Measurements from ENCODE around the gene NMB. TPM values are rescaled to one million over a fixed set of nuclear protein-coding genes. Genes with fewer than 3 reads are reported as not detected.

The NMB gene
- total RNA-seq, 1 donor from 2014 or later: 12.3 TPM

DNA sequence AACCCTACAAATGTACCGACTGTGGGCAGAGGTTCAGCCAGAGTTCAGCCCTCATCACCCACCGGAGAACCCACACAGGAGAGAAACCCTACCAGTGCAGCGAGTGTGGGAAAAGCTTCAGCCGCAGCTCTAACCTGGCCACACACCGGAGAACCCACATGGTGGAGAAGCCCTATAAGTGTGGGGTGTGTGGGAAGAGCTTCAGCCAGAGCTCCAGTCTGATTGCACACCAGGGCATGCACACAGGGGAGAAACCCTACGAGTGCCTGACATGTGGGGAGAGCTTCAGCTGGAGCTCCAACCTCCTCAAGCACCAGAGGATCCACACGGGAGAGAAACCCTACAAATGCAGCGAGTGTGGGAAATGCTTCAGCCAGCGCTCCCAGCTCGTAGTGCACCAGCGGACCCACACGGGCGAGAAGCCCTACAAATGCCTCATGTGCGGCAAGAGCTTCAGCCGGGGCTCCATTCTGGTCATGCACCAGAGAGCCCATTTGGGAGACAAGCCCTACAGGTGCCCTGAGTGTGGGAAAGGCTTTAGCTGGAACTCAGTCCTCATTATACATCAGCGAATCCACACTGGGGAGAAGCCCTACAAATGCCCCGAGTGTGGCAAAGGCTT lies 36.5 kb downstream of the NMB start:
- H3K27me3 ChIP-seq: no peaks in the 10 kb centered on the region
- H3K4me3 ChIP-seq: no peak overlapping the region
- intact Hi-C loops (cut with DNase I): no loop called here
- peaks cover 13% of the 10 kb centered on the region for H3K9me3 ChIP-seq
- H3K36me3 ChIP-seq: peaks cover 0 to 25% of the 10 kb centered on the region in 2 donors
- no peak for TF ChIP-seq POLR2AphosphoS5 (IDR thresholded peaks at IDR 0.05; ENCODE audit: insufficient read depth in 1 of 2, low read depth in 1 of 2)
- TF ChIP-seq, protein P1, sequence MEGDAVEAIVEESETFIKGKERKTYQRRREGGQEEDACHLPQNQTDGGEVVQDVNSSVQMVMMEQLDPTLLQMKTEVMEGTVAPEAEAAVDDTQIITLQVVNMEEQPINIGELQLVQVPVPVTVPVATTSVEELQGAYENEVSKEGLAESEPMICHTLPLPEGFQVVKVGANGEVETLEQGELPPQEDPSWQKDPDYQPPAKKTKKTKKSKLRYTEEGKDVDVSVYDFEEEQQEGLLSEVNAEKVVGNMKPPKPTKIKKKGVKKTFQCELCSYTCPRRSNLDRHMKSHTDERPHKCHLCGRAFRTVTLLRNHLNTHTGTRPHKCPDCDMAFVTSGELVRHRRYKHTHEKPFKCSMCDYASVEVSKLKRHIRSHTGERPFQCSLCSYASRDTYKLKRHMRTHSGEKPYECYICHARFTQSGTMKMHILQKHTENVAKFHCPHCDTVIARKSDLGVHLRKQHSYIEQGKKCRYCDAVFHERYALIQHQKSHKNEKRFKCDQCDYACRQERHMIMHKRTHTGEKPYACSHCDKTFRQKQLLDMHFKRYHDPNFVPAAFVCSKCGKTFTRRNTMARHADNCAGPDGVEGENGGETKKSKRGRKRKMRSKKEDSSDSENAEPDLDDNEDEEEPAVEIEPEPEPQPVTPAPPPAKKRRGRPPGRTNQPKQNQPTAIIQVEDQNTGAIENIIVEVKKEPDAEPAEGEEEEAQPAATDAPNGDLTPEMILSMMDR (IDR thresholded peaks at IDR 0.05): no peak
- no peak for TF ChIP-seq POLR2A (IDR thresholded peaks at IDR 0.05)
- H3K4me1 ChIP-seq: no peaks in the 10 kb centered on the region
- H3K27ac ChIP-seq: no peak overlapping the region
- DNase-seq (ENCODE audit: extremely low spot score in 2 of 2): no peak

DNA sequence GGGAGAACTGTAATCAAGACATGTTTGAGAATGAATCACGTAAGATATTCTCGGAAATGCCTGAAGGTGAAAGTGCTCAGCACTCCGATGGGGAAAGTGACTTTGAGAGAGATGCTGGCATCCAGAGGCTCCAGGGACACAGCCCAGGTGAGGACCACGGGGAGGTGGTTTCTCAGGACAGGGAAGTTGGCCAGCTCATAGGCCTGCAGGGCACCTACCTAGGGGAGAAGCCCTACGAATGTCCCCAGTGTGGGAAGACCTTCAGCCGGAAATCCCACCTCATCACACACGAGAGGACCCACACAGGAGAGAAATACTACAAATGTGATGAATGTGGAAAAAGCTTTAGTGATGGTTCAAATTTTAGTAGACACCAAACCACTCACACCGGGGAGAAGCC lies 37.4 kb downstream of the NMB start:
- Histone ChIP-seq H3K27me3 (no peaks in the 10 kb centered on the region), H3K9me3 (peaks cover 13% of the 10 kb centered on the region), H3K4me3 (no peak overlapping the region), H3K4me1 (no peaks in the 10 kb centered on the region), H3K36me3 (peaks cover 0 to 25% of the 10 kb centered on the region in 2 donors), H3K27ac (no peak overlapping the region)
- intact Hi-C loops (cut with DNase I): no loop called here
- DNase-seq (ENCODE audit: extremely low spot score in 2 of 2): no peak
- TF ChIP-seq POLR2AphosphoS5 (IDR thresholded peaks at IDR 0.05; ENCODE audit: insufficient read depth in 1 of 2, low read depth in 1 of 2): no peak
- no peak for TF ChIP-seq POLR2A (IDR thresholded peaks at IDR 0.05)
- TF ChIP-seq, protein P1 (IDR thresholded peaks at IDR 0.05): no peak

DNA sequence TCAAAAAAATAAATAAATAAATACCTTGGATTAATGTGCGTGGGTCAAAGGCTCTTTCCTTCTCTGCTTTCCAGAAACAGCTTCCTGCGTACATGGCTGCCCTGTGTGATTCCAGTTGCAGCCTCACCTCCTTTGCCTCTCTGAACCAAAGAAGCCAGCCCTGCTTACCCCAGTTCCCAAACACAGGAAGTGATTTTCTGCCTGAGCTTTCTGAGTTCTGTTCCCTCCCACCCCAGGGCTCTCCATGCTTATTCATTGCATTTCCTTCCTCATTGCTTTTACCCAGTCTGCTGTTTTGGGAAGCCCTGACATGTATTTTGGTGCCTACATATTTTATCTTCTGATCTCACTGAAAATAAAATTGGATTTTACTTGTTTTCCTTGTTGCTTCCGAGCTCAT lies 41.8 kb downstream of the NMB start:
- Histone ChIP-seq H3K36me3 (peaks cover 0 to 9% of the 10 kb centered on the region in 2 donors), H3K27me3 (no peaks in the 10 kb centered on the region), H3K27ac (no peak overlapping the region), H3K9me3 (peaks cover 7% of the 10 kb centered on the region), H3K4me3 (no peak overlapping the region), H3K4me1 (no peaks in the 10 kb centered on the region)
- TF ChIP-seq POLR2A (IDR thresholded peaks at IDR 0.05): no peak
- no peak for TF ChIP-seq POLR2AphosphoS5 (IDR thresholded peaks at IDR 0.05; ENCODE audit: insufficient read depth in 1 of 2, low read depth in 1 of 2)
- TF ChIP-seq, protein P1 (IDR thresholded peaks at IDR 0.05): no peak
- no peak for DNase-seq (ENCODE audit: extremely low spot score in 2 of 2)
- intact Hi-C loops (cut with DNase I): no loop called here

DNA sequence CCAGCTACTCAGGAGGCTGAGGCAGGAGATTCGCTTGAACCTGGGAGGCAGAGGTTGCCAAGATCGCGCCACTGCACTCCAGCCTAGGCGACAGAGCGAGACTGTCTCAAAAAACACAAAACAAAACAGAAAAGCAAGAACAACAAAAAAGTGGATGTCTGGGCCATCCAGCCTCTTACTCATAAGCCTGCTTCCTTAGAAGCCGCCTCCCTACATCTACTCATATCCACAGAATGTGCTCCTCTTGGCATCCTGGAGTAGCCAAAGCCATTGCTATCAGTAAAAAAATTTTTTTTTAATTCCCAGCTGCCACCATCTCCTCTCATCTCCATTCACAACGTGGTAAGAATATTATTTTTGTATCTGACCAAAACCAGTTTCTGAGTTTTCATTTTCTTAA lies 46.4 kb downstream of the NMB start:
- intact Hi-C loops (cut with DNase I): no loop called here
- Histone ChIP-seq H3K36me3 (no peaks in the 10 kb centered on the region), H3K27ac (no peak overlapping the region), H3K27me3 (no peaks in the 10 kb centered on the region), H3K4me1 (no peaks in the 10 kb centered on the region), H3K9me3 (no peaks in the 10 kb centered on the region), H3K4me3 (no peak overlapping the region)
- TF ChIP-seq POLR2A (IDR thresholded peaks at IDR 0.05): no peak
- no peak for TF ChIP-seq POLR2AphosphoS5 (IDR thresholded peaks at IDR 0.05; ENCODE audit: insufficient read depth in 1 of 2, low read depth in 1 of 2)
- TF ChIP-seq, protein P1 (IDR thresholded peaks at IDR 0.05): no peak
- no peak for DNase-seq (ENCODE audit: extremely low spot score in 2 of 2)

DNA sequence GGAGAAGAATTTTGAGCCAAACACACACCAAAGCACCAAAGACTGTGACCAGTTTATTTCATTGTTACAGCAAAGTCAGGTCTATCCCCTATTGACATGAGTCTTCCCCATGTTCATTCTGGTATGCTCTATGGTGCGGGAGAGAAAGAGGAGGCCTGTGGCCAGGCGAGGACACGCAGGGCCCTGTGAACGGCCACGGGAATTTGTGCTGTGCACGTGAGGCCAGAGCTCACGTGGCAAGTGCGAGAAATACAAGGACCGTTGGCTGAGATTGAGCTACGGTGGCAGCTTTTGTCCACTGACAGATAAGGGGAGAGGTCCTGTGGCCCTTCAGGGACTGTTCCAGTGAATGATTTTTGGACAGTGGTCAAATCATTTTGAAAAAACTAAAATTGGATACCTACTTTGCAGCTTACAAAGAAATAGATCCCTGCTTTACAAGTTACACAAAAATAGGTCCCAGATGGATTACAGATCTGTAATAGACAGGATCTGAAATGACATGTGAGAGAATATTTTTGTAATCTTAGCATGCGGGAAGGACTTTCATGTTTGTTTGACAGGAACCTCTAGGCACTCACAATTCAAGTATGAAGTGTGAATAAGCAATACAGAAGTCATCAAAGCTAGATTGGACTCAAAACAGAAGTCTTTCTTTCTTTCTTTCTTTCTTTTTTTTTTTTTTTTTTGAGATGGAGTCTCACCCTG lies 48.0 kb downstream of the NMB start:
- intact Hi-C loops (cut with DNase I): no loop called here
- Histone ChIP-seq H3K36me3 (peaks cover 0 to under 1% of the 10 kb centered on the region in 2 donors), H3K4me1 (no peaks in the 10 kb centered on the region), H3K4me3 (no peak overlapping the region), H3K27ac (no peak overlapping the region), H3K9me3 (no peaks in the 10 kb centered on the region), H3K27me3 (no peaks in the 10 kb centered on the region)
- no peak for TF ChIP-seq POLR2AphosphoS5 (IDR thresholded peaks at IDR 0.05; ENCODE audit: insufficient read depth in 1 of 2, low read depth in 1 of 2)
- TF ChIP-seq, protein P1 (IDR thresholded peaks at IDR 0.05): no peak
- no peak for TF ChIP-seq POLR2A (IDR thresholded peaks at IDR 0.05)
- DNase-seq (ENCODE audit: extremely low spot score in 2 of 2): no peak
